Skin of body (tissue), 2 donors: ENCODE measurements around the gene DNER. TPM values are rescaled to one million over a fixed set of nuclear protein-coding genes. Genes with fewer than 3 reads are reported as not detected.

Experiments used
- DNase-seq: peaks from one replicate; lab custom pipeline; 2025; lab: John Stamatoyannopoulos, UW
- total RNA-seq: library from RNA; depleted of rRNA; stranded (reverse); fragments of >200 nt; gene quantifications from one replicate; pipeline ENCODE4 v1.2.3, GENCODE V29; 2014

Gene DNER
- total RNA-seq, 1 donor from 2014 or later = 3.3 TPM

DNA sequence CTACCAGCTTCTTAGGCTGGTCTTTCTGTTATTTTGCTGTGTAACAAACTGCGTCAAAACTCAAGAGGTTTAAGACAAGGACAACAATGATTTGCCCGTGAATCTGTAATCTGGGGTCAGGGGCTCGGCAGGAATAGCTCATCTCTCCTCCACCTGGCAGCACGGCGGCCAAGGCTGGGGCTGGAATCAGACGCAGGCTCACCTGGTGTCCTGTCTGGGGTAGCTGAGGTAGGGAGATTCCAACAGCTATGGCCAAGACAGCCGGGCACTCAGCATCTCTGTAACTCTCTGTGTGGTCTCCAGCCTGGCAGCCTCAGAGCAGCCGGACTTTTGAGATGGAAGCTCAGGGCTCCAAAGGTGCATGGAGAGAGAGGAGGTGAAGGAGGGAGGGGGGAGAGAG is 42.3 kb downstream of the DNER start:
- no peak for DNase-seq

DNA sequence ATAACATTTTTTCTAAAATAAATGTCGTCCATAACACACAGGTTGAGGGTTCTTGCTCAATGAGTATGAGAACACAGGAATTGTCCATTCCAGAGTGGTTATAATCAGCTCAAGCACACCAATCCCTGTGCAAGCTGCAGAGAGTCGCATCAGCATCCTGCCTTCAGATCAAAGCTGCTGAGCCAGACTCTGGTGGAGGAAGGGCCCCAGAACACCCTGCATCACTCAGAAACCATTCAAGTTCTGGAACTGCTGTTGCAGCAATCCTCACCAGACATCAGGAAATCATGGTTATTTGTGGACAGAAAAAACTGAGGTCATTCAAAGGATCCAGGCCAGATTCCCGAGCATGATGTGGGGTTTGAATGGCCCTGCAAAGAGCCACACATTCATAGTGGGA is 44.5 kb downstream of the DNER start:
- no peak for DNase-seq

- no peak for DNase-seq
These were observed 47.5 kb downstream of the DNER start for GRCh38 chr2:229666811-229667210.

- no peak for DNase-seq
These were observed 49.2 kb downstream of the DNER start for GRCh38 chr2:229665158-229665557.

- DNase-seq = no peak
These were observed 52.9 kb downstream of the DNER start for GRCh38 chr2:229661478-229661877.

GRCh38 chr2:229660951-229661350 is 53.4 kb downstream of the DNER start:
- no peak for DNase-seq

DNA sequence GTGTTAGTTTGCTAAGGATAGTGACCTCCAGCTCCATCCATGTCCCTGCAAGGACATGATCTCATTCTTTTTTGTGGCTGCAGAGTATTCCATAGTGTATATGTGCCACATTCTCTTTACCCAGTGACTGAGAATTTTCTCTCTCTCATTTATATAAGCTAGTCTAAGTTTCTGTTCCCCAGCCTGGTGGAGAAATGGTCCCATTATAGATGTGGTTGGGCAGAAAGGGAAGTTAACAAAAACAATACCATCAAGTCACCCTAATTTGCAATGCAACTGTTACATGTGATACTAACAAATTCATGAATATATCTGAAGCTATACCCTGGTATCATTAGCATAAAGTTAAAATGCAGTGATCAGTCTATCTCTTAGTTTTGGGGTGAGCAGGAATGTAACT is 54.0 kb downstream of the DNER start:
- no peak for DNase-seq

DNA sequence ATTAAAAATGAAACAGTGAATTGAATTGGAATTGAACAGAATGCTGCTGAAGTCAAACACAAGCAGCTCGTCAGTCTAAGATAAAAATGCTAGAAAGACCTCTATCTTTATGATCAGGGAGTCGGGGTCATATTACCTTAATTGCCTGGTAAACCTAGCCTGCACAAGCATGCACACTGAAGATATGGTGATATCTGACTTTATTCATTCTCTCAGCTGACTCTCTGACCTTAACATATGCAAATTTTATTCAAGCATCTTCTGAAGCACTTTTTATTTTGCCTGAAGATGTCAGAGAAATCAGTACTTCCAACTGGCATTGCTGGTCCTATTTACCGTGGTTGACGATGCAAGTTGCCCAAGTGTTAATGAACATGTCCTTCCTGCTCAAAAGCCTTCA is 56.4 kb downstream of the DNER start:
- DNase-seq = no peak

GRCh38 chr2:229654437-229654836 is 59.9 kb downstream of the DNER start:
- DNase-seq = no peak

DNA sequence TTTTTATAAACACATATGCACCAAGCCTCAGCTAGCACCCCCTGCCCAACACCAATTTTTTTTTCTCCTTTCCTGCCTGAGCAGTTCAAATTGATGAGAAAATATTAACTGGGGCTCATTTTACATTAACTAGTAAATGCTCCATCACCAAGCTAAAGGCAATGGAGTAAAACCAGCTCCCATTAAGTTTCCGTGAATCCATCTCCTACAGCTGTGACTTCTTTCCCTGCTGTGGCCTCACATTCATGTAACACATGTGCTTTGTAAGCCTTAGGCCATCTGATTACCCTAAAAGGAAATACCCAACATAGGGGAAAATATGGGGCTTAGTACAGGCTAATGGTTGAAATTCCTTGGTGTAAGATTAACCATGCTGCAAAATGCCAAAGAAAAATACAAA is 60.8 kb downstream of the DNER start:
- DNase-seq = no peak

GRCh38 chr2:229652796-229653195 is 61.6 kb downstream of the DNER start:
- DNase-seq = no peak

DNA sequence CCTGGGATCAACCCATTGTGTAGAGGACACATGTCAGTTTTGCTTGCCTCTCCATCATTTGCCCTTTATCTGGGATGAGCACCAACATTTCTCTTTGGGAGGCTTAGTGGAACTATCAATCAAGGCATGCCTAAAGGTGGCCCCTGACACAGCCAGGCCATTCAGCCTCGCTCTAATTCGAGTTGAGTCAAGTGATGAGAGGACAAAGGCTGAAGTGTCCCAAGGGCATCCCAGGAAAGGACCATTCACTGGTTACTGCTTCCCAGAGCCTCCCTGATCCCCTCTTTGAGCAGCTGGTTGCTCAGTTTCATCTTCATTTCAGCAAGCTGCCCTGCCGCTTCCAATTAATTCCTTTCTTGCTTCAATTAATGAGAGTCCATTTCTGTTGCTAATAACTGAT is 63.5 kb downstream of the DNER start:
- no peak for DNase-seq

DNA sequence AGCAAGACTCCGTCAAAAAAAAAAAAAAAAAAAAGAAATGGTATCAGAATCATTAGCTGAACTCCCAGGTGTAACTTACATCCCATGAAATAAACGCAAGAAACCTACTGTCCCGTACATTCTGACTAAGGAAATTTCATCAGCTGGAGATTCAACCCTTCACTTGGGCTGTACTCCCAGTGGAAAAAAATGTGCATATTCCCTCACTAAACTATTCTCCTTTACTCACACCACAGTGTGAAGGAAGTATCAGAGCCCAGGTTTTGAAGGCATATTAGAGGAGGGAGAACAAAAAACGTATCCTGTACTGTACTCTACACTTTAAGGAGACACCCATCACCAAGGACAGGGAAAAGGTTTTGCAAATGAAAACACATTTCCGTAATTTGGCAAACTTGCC is 64.3 kb downstream of the DNER start:
- no peak for DNase-seq

DNA sequence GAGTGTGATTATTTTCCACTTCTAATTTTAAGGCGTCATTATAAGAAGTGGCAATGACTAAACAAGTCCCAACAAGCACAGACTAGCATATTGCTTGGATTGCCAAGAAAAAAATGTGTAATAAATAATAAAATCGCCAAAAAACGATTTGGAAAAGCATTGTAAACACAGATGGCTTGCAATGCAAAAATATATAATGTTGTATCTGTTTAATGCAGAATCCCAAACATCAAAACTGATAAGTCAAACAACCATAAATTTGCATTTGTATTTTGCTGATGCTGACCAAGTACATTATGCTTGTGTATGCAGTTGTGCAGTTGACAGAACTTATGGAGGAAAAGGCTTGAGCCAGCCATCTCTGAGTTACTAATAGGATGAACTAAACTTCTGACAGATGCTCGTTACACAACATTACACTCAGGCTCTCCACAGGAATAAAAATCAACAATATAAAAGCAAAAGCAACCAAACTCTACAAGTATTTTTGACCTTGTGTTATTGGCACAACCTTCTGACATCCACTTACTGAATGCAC is 68.1 kb downstream of the DNER start:
- DNase-seq = no peak

- no peak for DNase-seq
These were observed 72.0 kb downstream of the DNER start for GRCh38 chr2:229642371-229642770.

DNA sequence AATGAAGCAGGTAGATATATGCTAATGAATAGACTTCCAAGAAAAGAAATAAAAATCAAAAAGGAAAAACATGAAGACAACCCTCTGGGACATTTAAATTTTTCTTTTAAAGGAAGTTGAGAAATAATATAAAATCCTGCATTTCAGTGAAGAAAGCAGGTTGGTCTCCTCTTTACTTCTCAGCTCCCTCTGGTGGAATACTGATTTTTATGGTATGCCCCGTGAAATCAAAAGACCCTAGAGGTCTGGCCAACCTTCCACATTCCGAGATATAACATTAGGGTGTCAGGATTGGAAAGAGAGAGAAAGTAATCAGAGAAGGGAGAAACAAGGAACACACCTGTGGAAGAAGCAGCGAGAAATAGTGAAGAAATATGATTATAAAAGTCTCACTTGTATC is 72.7 kb downstream of the DNER start:
- no peak for DNase-seq

DNA sequence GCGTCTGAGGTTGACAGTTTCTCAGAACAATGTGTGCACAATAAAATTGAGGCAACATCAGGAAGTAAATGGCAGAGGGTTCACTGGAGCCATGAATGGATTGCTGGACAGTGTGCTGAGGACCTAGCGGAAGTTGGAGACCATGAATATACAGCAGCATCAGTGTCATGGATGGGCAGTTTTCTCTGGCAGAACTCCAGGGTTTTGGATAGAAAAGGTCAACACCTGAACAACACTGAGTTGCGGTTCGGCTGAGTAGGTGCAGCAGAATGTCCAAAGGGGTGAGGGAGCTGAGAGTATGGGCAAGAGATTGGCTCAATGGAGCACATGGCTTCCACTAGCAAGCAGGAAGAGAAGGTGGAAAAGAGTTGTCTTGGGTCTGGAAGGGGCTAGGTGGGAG is 73.7 kb downstream of the DNER start:
- no peak for DNase-seq

GRCh38 chr2:229636571-229636970 is 77.8 kb downstream of the DNER start:
- DNase-seq = no peak

DNA sequence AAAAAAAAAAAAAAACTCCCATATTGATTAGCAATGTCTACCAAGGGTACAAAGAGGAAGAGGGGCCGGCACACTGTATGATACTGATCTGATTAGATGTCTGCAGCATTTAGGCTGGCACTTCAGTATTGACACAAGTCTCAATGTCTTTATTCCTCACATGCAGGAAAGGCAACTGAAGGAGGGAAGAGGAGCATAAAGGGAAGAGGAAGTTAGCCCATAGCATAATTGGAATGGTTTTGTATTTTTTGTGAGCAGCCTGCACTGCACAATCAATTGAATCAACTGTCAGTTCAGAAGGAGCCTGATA is 79.0 kb downstream of the DNER start:
- no peak for DNase-seq

GRCh38 chr2:229634601-229635370 is 79.6 kb downstream of the DNER start:
- DNase-seq = no peak

DNA sequence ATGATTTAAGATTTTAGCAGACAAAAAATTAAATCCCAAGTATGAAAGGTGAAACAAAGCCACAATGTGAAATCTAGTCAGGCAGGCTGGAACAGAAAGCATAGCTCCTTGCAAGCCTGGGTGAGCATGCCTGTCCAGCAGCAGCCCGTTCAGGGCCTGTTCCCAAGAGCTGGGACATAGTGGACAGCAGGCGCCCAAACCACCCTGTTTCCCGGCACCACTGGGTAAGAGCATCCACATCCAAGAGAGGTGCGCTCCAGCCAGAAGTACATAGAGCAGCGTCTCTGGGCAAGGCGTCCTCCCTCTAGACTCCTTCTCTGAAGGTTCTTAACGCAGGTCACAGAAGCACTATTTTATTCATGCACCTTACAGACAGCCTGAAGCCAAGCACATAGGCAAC is 80.8 kb downstream of the DNER start:
- no peak for DNase-seq

DNA sequence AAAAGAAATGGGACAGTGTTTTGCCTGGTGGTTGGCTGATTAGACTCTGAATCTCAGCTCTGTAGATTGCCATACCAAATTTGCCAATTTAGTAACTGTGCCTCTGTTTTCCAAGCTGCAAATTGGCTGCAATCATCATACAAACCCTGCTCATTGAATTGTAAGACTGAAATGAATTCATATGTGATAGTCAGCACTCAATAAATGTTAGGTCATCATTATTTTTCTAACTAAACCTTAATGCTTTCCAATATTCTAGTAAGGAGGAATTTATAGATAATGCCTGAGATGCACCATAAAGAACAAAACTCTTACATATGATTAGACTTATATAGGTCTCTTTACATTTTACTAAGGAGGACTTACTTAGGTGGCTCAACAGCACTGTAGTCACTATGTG is 85.3 kb downstream of the DNER start:
- DNase-seq = no peak

DNA sequence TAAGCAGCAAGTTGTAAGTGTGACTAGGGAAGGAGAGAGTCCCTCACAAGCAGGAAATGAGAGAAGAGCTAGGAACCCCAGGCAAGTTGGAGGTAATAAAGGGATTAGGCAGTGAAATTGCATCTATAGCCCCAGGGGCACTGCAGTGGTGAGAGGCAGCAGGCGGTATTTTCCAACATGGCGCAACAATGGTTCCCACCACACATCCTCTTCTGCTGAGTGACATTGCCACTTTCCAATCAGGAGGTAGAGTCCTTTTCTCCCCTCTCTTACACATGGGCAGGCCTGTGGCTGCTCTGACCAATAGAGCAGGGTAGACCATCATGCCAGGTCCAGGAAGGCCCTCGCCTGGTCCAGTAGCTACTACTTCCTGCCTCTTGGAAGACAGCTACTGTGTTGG is 86.6 kb downstream of the DNER start:
- DNase-seq = no peak
